Activated CD8-positive, alpha-beta T cell treated with anti-CD3 and anti-CD28 coated beads, Interleukin-2, amount 10 ng/mL, durations not matched to agents 7 days and 5 days (primary cell): ENCODE measurements around the gene GPAT3. TPM values are rescaled to one million over a fixed set of nuclear protein-coding genes. Genes with fewer than 3 reads are reported as not detected.

Experiments used
- ATAC-seq: fragments of 150-1000 bp; cut with Tn5 transposase; one replicate; pipeline ENCODE4 v1.10.0; 2021; ENCODE audit warnings: moderate library complexity
- CTCF ChIA-PET: fragments of 350-600 bp; sonication (Branson Sonifier 250); formaldehyde crosslinking; loops from one replicate; lab custom pipeline; 2021; ENCODE audit warnings: antibody characterized with exemption; lab: Charles Lee
- POLR2A ChIA-PET: fragments of 350-600 bp; sonication (Branson Sonifier 250); formaldehyde crosslinking; loops from one replicate; lab custom pipeline; 2021; ENCODE audit warnings: antibody characterized with exemption; lab: Charles Lee
- DNase-seq: peaks from one replicate; pipeline ENCODE4 v3.0.0-alpha.2; 2020
- H3K27ac Mint-ChIP-seq: one replicate; pipeline ENCODE4 v1.8.0; 2021; ENCODE audit warnings: mild to moderate bottlenecking, mixed read lengths
- H3K27me3 Mint-ChIP-seq: one replicate; pipeline ENCODE4 v1.8.0; 2021; ENCODE audit warnings: low read depth, mixed read lengths
- H3K36me3 Mint-ChIP-seq: one replicate; pipeline ENCODE4 v1.8.0; 2021; ENCODE audit warnings: low read depth, mixed read lengths
- H3K4me1 Mint-ChIP-seq: one replicate; pipeline ENCODE4 v1.8.0; 2021; ENCODE audit warnings: low read depth, mixed read lengths
- H3K4me3 Mint-ChIP-seq: one replicate; pipeline ENCODE4 v1.8.0; 2021; ENCODE audit warnings: mild to moderate bottlenecking, mixed read lengths
- H3K9me3 Mint-ChIP-seq: one replicate; pipeline ENCODE4 v1.8.0; 2022; ENCODE audit warnings: mixed read lengths; ENCODE audit not compliant: insufficient read depth
- total RNA-seq, 2 experiments: library from RNA; stranded (reverse); gene quantifications; one replicate each; pipeline ENCODE4 v1.2.3, GENCODE V29; 2021

Gene GPAT3
- total RNA-seq, 2 experiments from 2014 or later: 2.8 to 2.9 TPM

DNA sequence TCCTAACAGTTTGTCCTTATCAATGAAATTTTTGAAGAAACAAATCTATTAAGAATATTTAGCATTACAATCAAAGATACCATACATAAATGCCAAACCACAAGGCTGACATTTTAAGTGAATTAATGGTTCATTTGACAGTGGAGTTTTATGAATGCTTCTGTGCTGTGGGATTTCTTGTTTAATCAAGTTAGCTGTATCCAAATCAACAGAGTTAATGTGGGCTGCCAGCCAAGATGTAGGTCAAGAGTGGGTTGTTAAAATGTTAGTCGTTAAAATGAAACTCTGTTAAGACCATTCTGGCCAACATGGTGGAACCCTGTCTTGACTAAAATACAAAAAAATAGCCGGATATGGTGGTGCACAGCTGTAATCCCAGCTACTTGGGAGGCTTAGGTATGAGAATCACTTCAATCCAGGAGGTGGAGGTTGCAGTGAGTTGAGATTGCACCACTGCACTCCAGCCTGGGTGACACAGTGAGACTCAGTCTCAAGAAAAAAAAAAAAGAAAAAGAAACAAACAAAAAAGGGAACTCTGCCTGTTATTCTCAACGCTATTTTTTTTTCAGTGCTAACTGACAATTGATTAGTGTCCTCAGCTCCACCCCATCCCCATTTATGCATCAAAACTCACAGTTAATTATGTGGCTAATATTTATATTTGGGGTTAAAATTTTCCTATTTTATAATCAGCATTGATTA, 20.2 kb downstream of the GPAT3 start:
- DNase-seq (no peak), ATAC-seq (no peak)
- H3K9me3 Mint-ChIP-seq: no peaks in the 10 kb centered on the region
- peaks cover 33% of the 10 kb centered on the region for H3K4me1 Mint-ChIP-seq
- no peaks in the 10 kb centered on the region for H3K36me3 Mint-ChIP-seq
- H3K27ac Mint-ChIP-seq: no peak overlapping the region
- no peaks in the 10 kb centered on the region for H3K27me3 Mint-ChIP-seq
- H3K4me3 Mint-ChIP-seq: no peak overlapping the region
- POLR2A ChIA-PET: interaction anchor here (1.2 kb wide), 1 partner anchor 16 kb away, joined by 3 read pairs; no protein-coding TSS in a partner anchor
- CTCF ChIA-PET: interaction anchor here (1.1 to 1.2 kb wide), 2 partner anchors 65 to 66 kb away, joined by 3 read pairs; no protein-coding TSS in a partner anchor

GRCh38 chr4:83556816-83557215, 20.9 kb downstream of the GPAT3 start:
- no peak for DNase-seq

GRCh38 chr4:83558059-83558653, 22.2 kb downstream of the GPAT3 start:
- peak; percentile 33 for ATAC-seq
- no peak for DNase-seq
- Mint-ChIP-seq H3K4me3 (no peak overlapping the region), H3K9me3 (no peaks in the 10 kb centered on the region), H3K27ac (peak overlapping the region; percentile 31), H3K27me3 (peaks cover 3% of the 10 kb centered on the region), H3K36me3 (no peaks in the 10 kb centered on the region), H3K4me1 (peaks cover 23% of the 10 kb centered on the region)
- ChIA-PET POLR2A (no interaction called here), CTCF (no interaction called here)

More at GRCh38 chr4:83556816-83557215, 20.9 kb downstream of the GPAT3 start:
- no peak overlapping the region for H3K27ac Mint-ChIP-seq
- H3K4me1 Mint-ChIP-seq: peaks cover 36% of the 10 kb centered on the region
- H3K4me3 Mint-ChIP-seq: no peak overlapping the region
- no peaks in the 10 kb centered on the region for H3K9me3 Mint-ChIP-seq
- no peaks in the 10 kb centered on the region for H3K27me3 Mint-ChIP-seq
- ChIA-PET POLR2A (interaction anchor here (1.2 kb wide), 1 partner anchor 17 kb away, joined by 3 read pairs; no protein-coding TSS in a partner anchor), CTCF (interaction anchor here (1.1 kb wide), 1 partner anchor 65 kb away, joined by 3 read pairs; no protein-coding TSS in a partner anchor)
- no peak for ATAC-seq
- H3K36me3 Mint-ChIP-seq: no peaks in the 10 kb centered on the region

DNA sequence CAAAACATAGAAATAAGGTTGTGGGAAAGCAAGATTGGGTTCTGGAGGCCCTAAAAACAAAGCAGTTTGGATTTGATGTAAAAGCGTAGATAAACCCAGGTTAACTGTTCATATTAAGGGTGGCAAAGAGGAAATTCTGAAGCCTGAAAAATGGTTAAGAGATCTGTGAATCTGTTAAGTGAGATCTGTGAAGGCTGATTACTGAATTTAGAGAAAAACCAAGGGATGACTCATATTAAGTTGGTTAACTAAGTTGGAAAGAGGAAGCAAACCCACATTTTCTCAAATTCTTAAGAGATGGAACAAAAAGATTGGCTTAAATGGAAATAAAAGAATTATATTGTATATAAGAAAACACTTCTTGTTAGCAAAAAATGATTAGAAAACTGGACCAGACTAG, 22.8 kb downstream of the GPAT3 start:
- peaks cover 20% of the 10 kb centered on the region for H3K4me1 Mint-ChIP-seq
- POLR2A ChIA-PET: no interaction called here
- CTCF ChIA-PET: no interaction called here
- no peaks in the 10 kb centered on the region for H3K9me3 Mint-ChIP-seq
- ATAC-seq (peak; percentile 42), DNase-seq (no peak)
- H3K4me3 Mint-ChIP-seq: no peak overlapping the region
- no peaks in the 10 kb centered on the region for H3K36me3 Mint-ChIP-seq
- no peak overlapping the region for H3K27ac Mint-ChIP-seq
- peaks cover 3% of the 10 kb centered on the region for H3K27me3 Mint-ChIP-seq

GRCh38 chr4:83560523-83560922, 24.6 kb downstream of the GPAT3 start:
- Mint-ChIP-seq H3K9me3 (no peaks in the 10 kb centered on the region), H3K4me1 (peaks cover 20% of the 10 kb centered on the region), H3K4me3 (no peak overlapping the region), H3K27ac (no peak overlapping the region), H3K36me3 (no peaks in the 10 kb centered on the region), H3K27me3 (peaks cover 3% of the 10 kb centered on the region)
- ChIA-PET CTCF (no interaction called here), POLR2A (no interaction called here)
- DNase-seq (no peak), ATAC-seq (no peak)

DNA sequence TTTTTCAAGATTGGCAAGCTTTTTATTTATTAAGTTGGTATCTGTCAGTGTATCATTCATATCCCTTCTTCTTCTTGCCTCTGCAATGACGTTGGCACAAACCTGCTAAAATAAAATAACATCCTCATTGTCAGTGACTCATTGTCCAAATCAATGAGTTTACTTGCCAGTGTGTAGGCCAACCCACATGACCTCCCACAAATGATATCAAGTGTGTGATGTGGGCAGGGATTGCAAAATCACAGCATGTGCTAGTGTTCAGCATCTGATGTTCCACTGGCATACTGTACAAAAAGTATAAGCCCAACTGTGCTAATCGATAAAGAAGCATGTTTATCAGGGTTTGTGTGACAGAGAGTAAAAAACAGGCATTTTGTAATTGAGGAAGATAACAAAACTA, 25.5 kb downstream of the GPAT3 start:
- CTCF ChIA-PET: no interaction called here
- Mint-ChIP-seq H3K27me3 (peaks cover 3% of the 10 kb centered on the region), H3K4me3 (no peak overlapping the region), H3K27ac (no peak overlapping the region), H3K36me3 (no peaks in the 10 kb centered on the region), H3K4me1 (peaks cover 20% of the 10 kb centered on the region), H3K9me3 (no peaks in the 10 kb centered on the region)
- DNase-seq: no peak
- ATAC-seq: no peak
- POLR2A ChIA-PET: no interaction called here

GRCh38 chr4:83563998-83564397, 28.1 kb downstream of the GPAT3 start:
- peaks cover 6% of the 10 kb centered on the region for H3K4me1 Mint-ChIP-seq
- peaks cover 3% of the 10 kb centered on the region for H3K27me3 Mint-ChIP-seq
- H3K4me3 Mint-ChIP-seq: no peak overlapping the region
- ChIA-PET POLR2A (no interaction called here), CTCF (no interaction called here)
- no peak overlapping the region for H3K27ac Mint-ChIP-seq
- no peaks in the 10 kb centered on the region for H3K36me3 Mint-ChIP-seq
- DNase-seq (no peak), ATAC-seq (no peak)
- H3K9me3 Mint-ChIP-seq: no peaks in the 10 kb centered on the region

DNA sequence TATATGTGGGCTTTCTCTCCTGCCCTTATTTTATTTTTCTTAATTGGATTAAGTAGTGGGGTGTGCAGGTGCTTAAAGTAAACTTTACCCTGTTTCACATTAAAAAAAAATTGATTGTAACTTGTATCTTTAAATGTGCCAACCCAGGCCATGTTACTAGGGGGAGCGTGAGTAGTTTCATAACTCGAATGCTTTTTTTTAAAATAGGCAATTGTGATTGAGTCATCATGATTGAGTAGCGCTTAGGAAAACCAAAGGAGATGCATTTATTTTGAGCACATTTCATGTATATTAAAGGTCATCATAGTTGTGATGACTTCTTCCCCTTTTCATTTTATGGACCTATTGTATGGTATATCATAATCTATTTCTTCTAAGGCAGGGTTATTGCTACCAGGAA, 32.2 kb downstream of the GPAT3 start:
- ChIA-PET POLR2A (no interaction called here), CTCF (no interaction called here)
- Mint-ChIP-seq H3K27ac (no peak overlapping the region), H3K4me3 (no peak overlapping the region), H3K9me3 (no peaks in the 10 kb centered on the region), H3K27me3 (no peaks in the 10 kb centered on the region), H3K4me1 (no peaks in the 10 kb centered on the region), H3K36me3 (no peaks in the 10 kb centered on the region)
- ATAC-seq: no peak
- DNase-seq: no peak

GRCh38 chr4:83569429-83569828, 33.5 kb downstream of the GPAT3 start:
- H3K4me1 Mint-ChIP-seq: no peaks in the 10 kb centered on the region
- CTCF ChIA-PET: no interaction called here
- no peak overlapping the region for H3K4me3 Mint-ChIP-seq
- no peak overlapping the region for H3K27ac Mint-ChIP-seq
- H3K36me3 Mint-ChIP-seq: no peaks in the 10 kb centered on the region
- DNase-seq (no peak), ATAC-seq (no peak)
- POLR2A ChIA-PET: no interaction called here
- H3K27me3 Mint-ChIP-seq: no peaks in the 10 kb centered on the region
- H3K9me3 Mint-ChIP-seq: no peaks in the 10 kb centered on the region

DNA sequence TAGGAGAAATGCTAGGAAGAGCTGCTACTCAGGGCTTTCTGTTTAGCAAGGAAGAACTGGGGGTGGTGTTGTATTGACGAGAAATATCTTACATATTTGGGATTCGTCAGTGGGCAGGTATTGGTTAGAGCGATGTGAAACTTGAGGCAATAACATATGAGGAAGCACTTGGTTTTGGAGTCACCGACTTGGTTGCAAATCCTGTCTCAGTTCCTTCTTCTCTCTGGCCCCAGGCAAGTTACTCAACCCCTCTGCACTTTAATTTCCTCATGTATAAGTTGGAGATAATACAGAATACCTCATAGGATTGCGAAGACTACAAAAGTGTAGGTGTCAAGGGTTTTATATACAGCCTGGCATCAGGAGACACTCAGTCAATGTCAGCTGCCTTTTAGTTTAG, 34.1 kb downstream of the GPAT3 start:
- no peaks in the 10 kb centered on the region for H3K36me3 Mint-ChIP-seq
- H3K27me3 Mint-ChIP-seq: no peaks in the 10 kb centered on the region
- ATAC-seq (no peak), DNase-seq (no peak)
- no peak overlapping the region for H3K4me3 Mint-ChIP-seq
- H3K9me3 Mint-ChIP-seq: no peaks in the 10 kb centered on the region
- no peaks in the 10 kb centered on the region for H3K4me1 Mint-ChIP-seq
- ChIA-PET CTCF (no interaction called here), POLR2A (no interaction called here)
- H3K27ac Mint-ChIP-seq: no peak overlapping the region

DNA sequence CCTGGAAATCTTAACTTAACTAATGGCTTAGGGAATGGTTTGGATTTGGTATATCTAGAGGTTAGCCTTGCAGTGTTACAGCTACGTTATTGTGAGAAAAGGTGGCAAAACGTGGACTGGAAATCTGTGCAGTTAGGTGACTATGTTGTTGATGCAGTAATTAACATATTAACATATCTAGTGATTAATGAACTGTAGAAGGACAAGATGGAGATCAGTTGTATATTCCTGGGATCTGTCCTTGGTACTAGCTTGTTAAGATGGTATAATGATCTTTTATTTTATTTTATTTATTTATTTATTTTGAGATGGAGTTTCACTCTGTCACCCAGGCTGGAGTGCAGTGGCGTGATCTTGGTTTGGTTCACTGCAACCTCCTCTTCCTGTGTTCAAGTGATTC, 36.9 kb downstream of the GPAT3 start:
- Mint-ChIP-seq H3K27me3 (no peaks in the 10 kb centered on the region), H3K27ac (no peak overlapping the region), H3K36me3 (no peaks in the 10 kb centered on the region), H3K9me3 (no peaks in the 10 kb centered on the region), H3K4me3 (no peak overlapping the region), H3K4me1 (no peaks in the 10 kb centered on the region)
- POLR2A ChIA-PET: interaction anchor here (1.0 kb wide), 1 partner anchor 9 kb away, joined by 3 read pairs; no protein-coding TSS in a partner anchor
- DNase-seq (no peak), ATAC-seq (no peak)
- CTCF ChIA-PET: no interaction called here

- H3K9me3 Mint-ChIP-seq: no peaks in the 10 kb centered on the region
- peaks cover 1% of the 10 kb centered on the region for H3K27me3 Mint-ChIP-seq
- H3K36me3 Mint-ChIP-seq: no peaks in the 10 kb centered on the region
- H3K4me3 Mint-ChIP-seq: no peak overlapping the region
- no peaks in the 10 kb centered on the region for H3K4me1 Mint-ChIP-seq
- DNase-seq (no peak), ATAC-seq (no peak)
- no peak overlapping the region for H3K27ac Mint-ChIP-seq
- ChIA-PET POLR2A (no interaction called here), CTCF (no interaction called here)
Observed at GRCh38 chr4:83574247-83574646, 38.3 kb downstream of the GPAT3 start.
